ENCODE measurements around the gene DGCR6L.
"Not testable (repeated sequence)": the region's sequence is repeated elsewhere in the genome, so short reads cannot be mapped to it uniquely, and the experiment has no call there.

The DGCR6L gene

GRCh38 chr22:20274374-20274773 lies 45.5 kb downstream of the DGCR6L start:
- DNase-seq = not testable (repeated sequence)

GRCh38 chr22:20273758-20274181 lies 46.1 kb downstream of the DGCR6L start:
- DNase-seq = no peak

- DNase-seq = no peak
Observed at GRCh38 chr22:20272700-20273099, 47.2 kb downstream of the DGCR6L start.

GRCh38 chr22:20272174-20272573 lies 47.7 kb downstream of the DGCR6L start:
- DNase-seq = no peak

GRCh38 chr22:20271114-20271994 lies 48.5 kb downstream of the DGCR6L start:
- DNase-seq = no peak

- DNase-seq = not testable (repeated sequence)
Observed at GRCh38 chr22:20270190-20271113, 49.4 kb downstream of the DGCR6L start.

- DNase-seq = not testable (repeated sequence)
Observed at GRCh38 chr22:20269673-20270072, 50.2 kb downstream of the DGCR6L start.

- not testable (repeated sequence) for DNase-seq
Observed at GRCh38 chr22:20269201-20269600, 50.7 kb downstream of the DGCR6L start.

GRCh38 chr22:20268279-20269012 lies 51.4 kb downstream of the DGCR6L start, which contains the start of gene RTN4R:
Gene RTN4R (minus strand): TSS chr22:20268318. CDS start chr22:20268092, 226 bp downstream.
- peak; percentile 81 for DNase-seq

GRCh38 chr22:20267441-20268278 lies 52.2 kb downstream of the DGCR6L start:
- DNase-seq = no peak

GRCh38 chr22:20266667-20267440 lies 53.0 kb downstream of the DGCR6L start:
- not testable (repeated sequence) for DNase-seq

- not testable (repeated sequence) for DNase-seq
Observed at GRCh38 chr22:20265772-20266666, 53.8 kb downstream of the DGCR6L start.

- no peak for DNase-seq
Observed at GRCh38 chr22:20264614-20265452, 55.0 kb downstream of the DGCR6L start.

Data from activated effector memory CD4-positive, alpha-beta T cell treated with anti-CD3 and anti-CD28 coated beads, Interleukin-2, amount 50 U/mL, for 16 hours (primary cell).